Naive B cell (primary cell): ENCODE data around the gene C4orf50. TPM values are rescaled to one million over a fixed set of nuclear protein-coding genes. Genes with fewer than 3 reads are reported as not detected.
"Not testable (repeated sequence)": the region's sequence is repeated elsewhere in the genome, so short reads cannot be mapped to it uniquely, and the experiment has no call there.

Experiments
- ATAC-seq, 2 donors: fragments of 150-1000 bp; cut with Tn5 transposase; 2 replicates each; pipeline ENCODE4 v1.10.0; 2021; ENCODE audit warnings: low read depth in 2 of 2, mild to moderate bottlenecking in 2 of 2, moderate library complexity in 2 of 2
- DNase-seq: peaks from one replicate; pipeline ENCODE4 v3.0.0; 2022
- H3K27ac Mint-ChIP-seq, 6 donors: one replicate each; pipeline ENCODE4 v1.8.0; 2020 to 2022; ENCODE audit warnings: mild to moderate bottlenecking in 6 of 6, mixed read lengths in 6 of 6, moderate library complexity in 5 of 6, inconsistent platforms in 2 of 6
- H3K27me3 Mint-ChIP-seq, 3 donors: one replicate each; pipeline ENCODE4 v1.8.0; 2021 to 2022; ENCODE audit warnings: mixed read lengths in 3 of 3, mild to moderate bottlenecking in 1 of 3
- H3K36me3 Mint-ChIP-seq, 2 donors: one replicate each; pipeline ENCODE4 v1.8.0; 2020 to 2022; ENCODE audit warnings: mixed read lengths in 2 of 2, inconsistent platforms in 1 of 2, mild to moderate bottlenecking in 1 of 2
- H3K4me1 Mint-ChIP-seq, 3 donors: one replicate each; pipeline ENCODE4 v1.8.0; 2020 to 2022; ENCODE audit warnings: mixed read lengths in 3 of 3, inconsistent platforms in 1 of 3, mild to moderate bottlenecking in 1 of 3, moderate library complexity in 1 of 3
- H3K4me3 Mint-ChIP-seq, 8 donors: one replicate each; pipeline ENCODE4 v1.8.0; 2020 to 2022; ENCODE audit warnings: mild to moderate bottlenecking in 8 of 8, mixed read lengths in 8 of 8, moderate library complexity in 8 of 8, inconsistent platforms in 2 of 8
- H3K9me3 Mint-ChIP-seq, 7 donors: one replicate each; pipeline ENCODE4 v1.8.0; 2020 to 2022; ENCODE audit warnings: mixed read lengths in 7 of 7, mild to moderate bottlenecking in 5 of 7, inconsistent platforms in 2 of 7, moderate library complexity in 1 of 7
- polyA plus RNA-seq, 6 donors: library from polyadenylated mRNA; unstranded; fragments of 300-500 nt; fragmentation: Illumina TruSeq; gene quantifications; one replicate each; pipeline ENCODE4 v1.2.3, GENCODE V29; 2021; ENCODE audit warnings: low read depth in 6 of 6

The C4orf50 gene
- polyA plus RNA-seq, 6 donors from 2014 or later = not detected

- ATAC-seq (no peak), DNase-seq (no peak)
- H3K36me3 Mint-ChIP-seq = no peaks in the 10 kb centered on the region
- H3K4me3 Mint-ChIP-seq = no peak overlapping the region
- H3K4me1 Mint-ChIP-seq = peaks cover 0 to 10% (median 8%) of the 10 kb centered on the region in 3 donors
- H3K27ac Mint-ChIP-seq = peak overlapping the region in 1 of 6 donors; percentile 38
- no peaks in the 10 kb centered on the region for H3K9me3 Mint-ChIP-seq
- H3K27me3 Mint-ChIP-seq = peaks cover 14 to 29% (median 28%) of the 10 kb centered on the region in 3 donors
Measured at GRCh38 chr4:5960252-5960880, 57.9 kb downstream of the C4orf50 start.

GRCh38 chr4:5959211-5959982 is 58.8 kb downstream of the C4orf50 start:
- Mint-ChIP-seq H3K4me3 (no peak overlapping the region), H3K9me3 (no peaks in the 10 kb centered on the region), H3K27me3 (peaks cover 14 to 24% (median 23%) of the 10 kb centered on the region in 3 donors), H3K4me1 (peaks cover 0 to 10% (median 10%) of the 10 kb centered on the region in 3 donors), H3K27ac (peak overlapping the region in 1 of 6 donors; percentile 72), H3K36me3 (no peaks in the 10 kb centered on the region)
- no peak for ATAC-seq
- DNase-seq = no peak

- no peak overlapping the region for H3K4me3 Mint-ChIP-seq
Measured at GRCh38 chr4:5958199-5958735, 60.0 kb downstream of the C4orf50 start.

GRCh38 chr4:5957076-5957475 is 61.2 kb downstream of the C4orf50 start:
- no peak overlapping the region for H3K27ac Mint-ChIP-seq
- ATAC-seq (no peak), DNase-seq (no peak)
- peaks cover 0 to 10% (median 10%) of the 10 kb centered on the region in 3 donors for H3K4me1 Mint-ChIP-seq
- H3K4me3 Mint-ChIP-seq = peak overlapping the region in 1 of 8 donors; percentile 64
- H3K27me3 Mint-ChIP-seq = peaks cover 7 to 28% (median 15%) of the 10 kb centered on the region in 3 donors
- no peaks in the 10 kb centered on the region for H3K36me3 Mint-ChIP-seq
- H3K9me3 Mint-ChIP-seq = no peaks in the 10 kb centered on the region

More at GRCh38 chr4:5958199-5958735, 60.0 kb downstream of the C4orf50 start:
- H3K27ac Mint-ChIP-seq = peak overlapping the region in 1 of 6 donors; percentile 44
- ATAC-seq (no peak), DNase-seq (no peak)
- no peaks in the 10 kb centered on the region for H3K9me3 Mint-ChIP-seq
- H3K27me3 Mint-ChIP-seq = peaks cover 11 to 21% (median 16%) of the 10 kb centered on the region in 3 donors
- H3K36me3 Mint-ChIP-seq = no peaks in the 10 kb centered on the region
- peaks cover 0 to 10% (median 10%) of the 10 kb centered on the region in 3 donors for H3K4me1 Mint-ChIP-seq

GRCh38 chr4:5956285-5957021 is 61.8 kb downstream of the C4orf50 start:
- Mint-ChIP-seq H3K36me3 (no peaks in the 10 kb centered on the region), H3K4me1 (peaks cover 0 to 10% (median 10%) of the 10 kb centered on the region in 3 donors), H3K4me3 (peak overlapping the region in 1 of 8 donors; percentile 64), H3K27ac (no peak overlapping the region), H3K27me3 (peaks cover 13 to 34% (median 14%) of the 10 kb centered on the region in 3 donors), H3K9me3 (no peaks in the 10 kb centered on the region)
- no peak for ATAC-seq
- no peak for DNase-seq

GRCh38 chr4:5955856-5956255 is 62.4 kb downstream of the C4orf50 start:
- ATAC-seq = no peak
- Mint-ChIP-seq H3K36me3 (no peaks in the 10 kb centered on the region), H3K27me3 (peaks cover 15 to 39% (median 19%) of the 10 kb centered on the region in 3 donors), H3K9me3 (no peaks in the 10 kb centered on the region), H3K27ac (no peak overlapping the region), H3K4me1 (peaks cover 0 to 10% (median 10%) of the 10 kb centered on the region in 3 donors), H3K4me3 (peak overlapping the region in 2 of 8 donors; percentile 20 to 30)
- no peak for DNase-seq

- no peak for DNase-seq
- no peak for ATAC-seq
- Mint-ChIP-seq H3K36me3 (no peaks in the 10 kb centered on the region), H3K4me3 (peak overlapping the region in 1 of 8 donors; percentile 20), H3K27me3 (peaks cover 19 to 41% (median 23%) of the 10 kb centered on the region in 3 donors), H3K4me1 (peaks cover 0 to 10% (median 10%) of the 10 kb centered on the region in 3 donors), H3K9me3 (peaks cover 0 to 1% (median 0%) of the 10 kb centered on the region in 7 donors), H3K27ac (no peak overlapping the region)
Measured at GRCh38 chr4:5955201-5955821, 62.9 kb downstream of the C4orf50 start.

- Mint-ChIP-seq H3K27ac (no peak overlapping the region), H3K4me3 (no peak overlapping the region), H3K36me3 (no peaks in the 10 kb centered on the region), H3K27me3 (peaks cover 19 to 43% (median 20%) of the 10 kb centered on the region in 3 donors), H3K4me1 (peaks cover 0 to 10% (median 10%) of the 10 kb centered on the region in 3 donors), H3K9me3 (peaks cover 0 to 4% (median 0%) of the 10 kb centered on the region in 7 donors)
- DNase-seq (no peak), ATAC-seq (no peak)
Measured at GRCh38 chr4:5954056-5954760, 64.0 kb downstream of the C4orf50 start.

GRCh38 chr4:5952975-5953951 is 65.0 kb downstream of the C4orf50 start:
- ATAC-seq = no peak
- Mint-ChIP-seq H3K4me1 (peaks cover 0 to 10% (median 10%) of the 10 kb centered on the region in 3 donors), H3K27ac (no peak overlapping the region), H3K9me3 (peaks cover 0 to 4% (median 0%) of the 10 kb centered on the region in 7 donors), H3K4me3 (no peak overlapping the region), H3K36me3 (no peaks in the 10 kb centered on the region), H3K27me3 (peaks cover 20 to 36% (median 24%) of the 10 kb centered on the region in 3 donors)
- no peak for DNase-seq

- H3K36me3 Mint-ChIP-seq = no peaks in the 10 kb centered on the region
- H3K27me3 Mint-ChIP-seq = peaks cover 20 to 35% (median 24%) of the 10 kb centered on the region in 3 donors
- no peak overlapping the region for H3K27ac Mint-ChIP-seq
- ATAC-seq (no peak), DNase-seq (no peak)
- H3K9me3 Mint-ChIP-seq = peaks cover 0 to 7% (median 4%) of the 10 kb centered on the region in 7 donors
- H3K4me1 Mint-ChIP-seq = peaks cover 0 to 10% (median 10%) of the 10 kb centered on the region in 3 donors
- H3K4me3 Mint-ChIP-seq = no peak overlapping the region
Measured at GRCh38 chr4:5952286-5952974, 65.8 kb downstream of the C4orf50 start.

GRCh38 chr4:5946653-5947052 is 71.6 kb downstream of the C4orf50 start:
- not testable (repeated sequence) for H3K36me3 Mint-ChIP-seq, H3K4me3 Mint-ChIP-seq, ATAC-seq, H3K27ac Mint-ChIP-seq, DNase-seq, H3K4me1 Mint-ChIP-seq
- peaks cover 0 to 20% (median 11%) of the 10 kb centered on the region in 7 donors for H3K9me3 Mint-ChIP-seq
- H3K27me3 Mint-ChIP-seq = peaks cover 23 to 37% (median 31%) of the 10 kb centered on the region in 3 donors
